ENCODE data around the gene ARHGAP12.

- TF ChIP-seq CTCF (IDR thresholded peaks at IDR 0.05), result no peak
- no peak for TF ChIP-seq EZH2 (IDR thresholded peaks at IDR 0.05)
- no peak for TF ChIP-seq EZH2phosphoT487 (IDR thresholded peaks at IDR 0.05)
Observed at GRCh38 chr10:31823358-31823757, 105.3 kb downstream of the ARHGAP12 start.

Measured in neural progenitor cell (in vitro differentiated cells).